Vagina (tissue), 2 donors: ENCODE measurements around the gene RYR3.

Experiments used
- CTCF ChIP-seq, 3 experiments: fragments of 450-650 bp in 2 of 3; fragments of 200-600 bp in 1 of 3; sonication (generic) in 1 of 3; IDR thresholded peaks; one replicate each; pipeline ENCODE4 v1.5.1; 2017 to 2019; ENCODE audit warnings: antibody characterized with exemption in 3 of 3, mild to moderate bottlenecking in 2 of 3, moderate library complexity in 2 of 3
- POLR2A ChIP-seq, 2 donors: fragments of 450-650 bp; IDR thresholded peaks; one replicate each; pipeline ENCODE4 v1.6.1; 2017; ENCODE audit warnings: antibody characterized with exemption in 2 of 2, mild to moderate bottlenecking in 2 of 2, moderate library complexity in 2 of 2
- POLR2AphosphoS5 ChIP-seq, 2 donors: sonication (generic); formaldehyde crosslinking; IDR thresholded peaks; one replicate each; pipeline ENCODE4 v1.9.0; 2017; ENCODE audit warnings: antibody characterized with exemption in 2 of 2, mild to moderate bottlenecking in 2 of 2, low read depth in 1 of 2; ENCODE audit not compliant: insufficient read depth in 1 of 2

GRCh38 chr15:33782966-33783365, 472.2 kb downstream of the RYR3 start:
- TF ChIP-seq CTCF (IDR thresholded peaks at IDR 0.05): no peak
- TF ChIP-seq POLR2A (IDR thresholded peaks at IDR 0.05): no peak
- TF ChIP-seq POLR2AphosphoS5 (IDR thresholded peaks at IDR 0.05; ENCODE audit: insufficient read depth in 1 of 2, low read depth in 1 of 2): no peak
